NB4 (cell line): ENCODE data around the gene GLRB.
"Not testable (repeated sequence)": the region's sequence is repeated elsewhere in the genome, so short reads cannot be mapped to it uniquely, and the experiment has no call there.

Source experiments
- DNase-seq: peaks from one replicate; pipeline ENCODE4 v3.0.0; 2010; ENCODE audit warnings: low read depth
- H3K4me3 ChIP-seq: one replicate; pipeline ENCODE4 v1.5.1; 2011; ENCODE audit warnings: mild to moderate bottlenecking, low read depth, low read length, moderate library complexity
- CTCF ChIP-seq: IDR thresholded peaks from one replicate; pipeline ENCODE4 v1.5.1; 2012; ENCODE audit warnings: low read depth, low read length
- MAX ChIP-seq: IDR thresholded peaks from 2 replicates; pipeline ENCODE4 v1.6.1; 2011; ENCODE audit warnings: low read depth, low read length
- MYC ChIP-seq: IDR thresholded peaks from 2 replicates; pipeline ENCODE4 v1.6.1; 2011; ENCODE audit warnings: low read depth, low read length
- POLR2A ChIP-seq: IDR thresholded peaks from 2 replicates; pipeline ENCODE4 v1.6.1; 2011; ENCODE audit warnings: mild to moderate bottlenecking; ENCODE audit not compliant: insufficient read length; ENCODE audit errors: extremely low read depth

GLRB gene

GRCh38 chr4:157172011-157172410 is 96.1 kb downstream of the GLRB start:
- no peak overlapping the region for H3K4me3 ChIP-seq
- DNase-seq = no peak
- TF ChIP-seq CTCF = no peak
- TF ChIP-seq POLR2A = no peak
- no peak for TF ChIP-seq MYC
- TF ChIP-seq MAX = no peak

GRCh38 chr4:157180268-157180667 is 104.3 kb downstream of the GLRB start:
- H3K4me3 ChIP-seq, DNase-seq: not testable (repeated sequence)

DNA sequence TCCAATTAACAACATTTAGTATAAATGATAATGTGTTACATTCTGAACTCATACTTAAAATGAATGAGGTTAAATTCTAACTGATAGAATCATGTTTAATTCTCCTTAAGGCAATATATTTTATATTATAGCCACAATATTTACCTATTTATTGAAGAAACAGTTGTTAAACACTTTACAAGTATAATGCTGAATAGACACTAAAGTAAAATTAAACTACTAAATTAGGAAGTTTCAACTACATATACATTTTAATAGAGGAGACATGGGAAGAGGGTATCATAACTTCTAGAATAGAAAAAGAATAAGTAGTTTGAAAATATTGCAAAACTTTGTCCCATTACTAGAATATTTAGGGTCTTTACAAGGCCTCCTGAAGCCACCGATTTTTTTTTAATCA is 108.3 kb downstream of the GLRB start:
- H3K4me3 ChIP-seq = no peak overlapping the region
- no peak for DNase-seq
- TF ChIP-seq MAX (no peak), MYC (no peak), POLR2A (no peak), CTCF (no peak)

DNA sequence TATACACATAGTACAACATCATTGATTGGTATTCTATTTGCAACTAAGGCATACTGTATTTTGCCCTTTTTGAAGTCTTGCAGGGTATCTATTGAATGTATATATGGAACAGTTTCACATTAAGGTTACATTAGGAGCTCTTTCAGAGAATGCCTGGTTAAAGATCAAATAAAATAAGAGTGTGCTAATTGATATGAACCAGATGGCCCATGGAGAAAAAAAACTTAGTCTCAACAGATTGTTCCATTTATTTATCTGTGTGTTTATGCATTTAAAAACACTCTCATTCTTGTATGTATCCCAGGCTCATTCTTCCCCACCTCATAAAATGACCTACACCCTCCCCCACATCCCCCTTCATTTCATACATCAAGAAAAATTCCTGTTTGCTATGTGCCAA is 109.4 kb downstream of the GLRB start:
- no peak overlapping the region for H3K4me3 ChIP-seq
- no peak for DNase-seq
- no peak for TF ChIP-seq MYC
- no peak for TF ChIP-seq POLR2A
- no peak for TF ChIP-seq CTCF
- no peak for TF ChIP-seq MAX

- DNase-seq = no peak
- TF ChIP-seq POLR2A (no peak), MAX (no peak)
Measured at GRCh38 chr4:157195374-157195773, 119.4 kb downstream of the GLRB start.

GRCh38 chr4:157196046-157196445 is 120.1 kb downstream of the GLRB start:
- no peak overlapping the region for H3K4me3 ChIP-seq
- no peak for TF ChIP-seq MAX
- no peak for DNase-seq

More at GRCh38 chr4:157195374-157195773, 119.4 kb downstream of the GLRB start:
- H3K4me3 ChIP-seq = no peak overlapping the region

DNA sequence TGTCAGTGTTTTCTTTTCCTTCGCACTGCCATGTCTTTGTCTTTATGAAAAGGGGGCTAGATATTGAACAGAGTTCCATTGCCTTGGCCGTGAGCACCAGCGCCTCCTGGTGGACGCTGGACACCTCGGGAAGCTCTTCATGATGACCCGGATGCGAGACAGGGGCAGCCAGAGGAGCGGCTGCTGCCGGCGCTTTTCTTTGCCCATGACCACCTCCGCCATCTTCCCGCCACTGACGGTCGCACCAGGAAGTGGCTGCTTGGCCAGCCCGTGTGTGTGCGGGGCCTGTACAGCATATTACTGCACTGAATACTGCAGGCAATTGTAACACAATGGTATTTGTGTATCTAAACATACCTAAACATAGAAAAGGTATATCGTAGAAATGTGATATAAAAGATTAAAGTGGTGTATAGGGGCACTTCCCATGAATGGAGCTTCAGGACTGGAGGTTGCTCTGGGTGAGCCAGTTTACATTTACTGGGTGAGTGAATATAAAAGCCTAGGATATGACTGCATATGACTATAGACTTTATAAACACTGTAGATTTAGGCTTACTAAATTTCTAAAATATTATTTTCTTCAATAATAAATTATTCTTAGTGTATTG is 128.8 kb downstream of the GLRB start:
- DNase-seq = peak; percentile 39
- TF ChIP-seq MYC (no peak), CTCF (peak; percentile 77), POLR2A (no peak), MAX (no peak)
- H3K4me3 ChIP-seq = no peak overlapping the region
